T-helper 2 cell treated with Interferon-gamma antibody and Interleukin-4, amounts not matched to agents 100 ng/mL and 5 ng/mL, for 36 hours (primary cell): ENCODE data around the gene PYGL. TPM values are rescaled to one million over a fixed set of nuclear protein-coding genes. Genes with fewer than 3 reads are reported as not detected.

ENCODE experiments used
- intact Hi-C: fragments of 100-400 bp; cut with micrococcal nuclease; formaldehyde crosslinking; loops from one replicate; pipeline ENCODE4 v1.15.1; 2023
- total RNA-seq: library from RNA; stranded (reverse); gene quantifications from 2 replicates; pipeline ENCODE4 v1.2.3, GENCODE V29; 2022

PYGL gene
- total RNA-seq, 1 donor from 2014 or later = 0.66 TPM

DNA sequence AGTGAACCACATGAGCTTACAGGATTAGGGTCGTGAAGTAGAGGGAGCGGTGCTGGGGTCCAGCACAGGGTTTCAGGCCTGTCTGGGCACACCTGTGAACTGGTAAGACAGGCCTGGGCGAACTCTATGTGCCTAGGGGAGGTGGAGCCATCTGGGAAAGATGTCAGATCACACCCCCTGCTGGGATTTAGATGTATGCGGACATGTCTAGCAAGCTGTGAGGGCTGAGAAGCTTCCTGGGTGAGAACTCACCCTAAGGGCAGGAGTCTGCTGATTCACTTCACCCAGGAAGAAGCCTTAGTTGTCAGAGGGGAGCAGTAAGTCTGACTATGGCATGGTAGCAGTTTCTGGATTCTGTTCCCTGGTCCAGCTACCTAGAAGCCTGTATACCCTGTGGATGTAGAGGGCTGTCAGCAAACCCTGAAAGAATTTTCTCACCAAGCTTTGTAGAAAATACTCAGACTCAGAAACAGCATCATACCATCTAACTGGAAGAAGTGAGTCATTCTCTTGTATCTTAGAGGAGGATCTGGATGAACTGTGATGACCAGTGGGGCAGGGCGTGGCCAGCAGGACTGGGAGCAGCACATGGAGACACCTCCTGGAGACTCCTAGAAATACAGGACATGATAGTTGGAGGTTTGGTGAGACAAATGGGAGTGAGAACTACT, 11.2 kb upstream of the PYGL start:
- intact Hi-C loops = loop anchor here (10.0 kb wide), 1 partner anchor 829 kb away; no protein-coding TSS in a partner anchor

- intact Hi-C loops = loop anchor here (10.0 kb wide), 1 partner anchor 830 kb away; no protein-coding TSS in a partner anchor
These were observed 10.6 kb upstream of the PYGL start for GRCh38 chr14:50954811-50955372.

DNA sequence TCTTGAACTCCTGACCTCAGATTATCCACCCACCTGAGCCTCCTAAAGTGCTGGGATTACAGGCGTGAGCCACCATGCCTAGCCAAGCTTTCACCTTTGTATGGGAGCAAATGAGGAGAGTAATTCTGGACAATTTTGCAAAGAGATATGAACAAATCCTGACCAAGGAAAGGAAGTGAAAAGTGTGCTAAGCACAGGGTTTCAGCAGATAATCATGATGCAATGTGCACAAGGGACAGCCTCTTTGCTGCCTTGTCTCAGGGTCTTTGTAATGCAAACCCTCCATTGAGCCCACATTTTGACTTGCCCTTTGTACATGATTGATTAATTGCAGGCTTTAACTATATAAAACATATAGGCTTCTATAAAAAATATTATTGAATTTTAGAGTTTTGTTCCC, 9.2 kb upstream of the PYGL start:
- intact Hi-C loops = loop anchor here (10.0 kb wide), 1 partner anchor 831 kb away; no protein-coding TSS in a partner anchor

DNA sequence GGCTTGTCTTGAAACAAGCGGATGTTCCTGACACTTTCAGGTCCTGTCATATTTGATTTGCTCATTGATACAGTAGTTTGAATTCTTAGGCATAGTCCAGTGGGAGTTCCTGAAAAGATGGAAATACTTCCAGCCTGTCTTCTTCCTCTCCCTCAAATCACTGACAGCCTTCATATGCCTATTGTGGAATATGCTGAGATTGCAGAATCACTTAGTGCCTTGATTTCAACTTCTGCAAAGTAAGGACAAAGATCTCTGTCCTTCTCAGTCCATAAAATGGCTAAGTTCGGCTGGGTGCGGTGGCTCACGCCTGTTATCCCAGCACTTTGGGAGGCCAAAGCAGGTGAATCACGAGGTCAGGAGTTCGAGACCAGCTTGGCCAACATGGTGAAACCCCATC, 6.7 kb upstream of the PYGL start:
- intact Hi-C loops = loop anchor here (10.0 kb wide), 1 partner anchor 834 kb away; no protein-coding TSS in a partner anchor

- intact Hi-C loops = loop anchor here (10.0 kb wide), 2 partner anchors 147 to 287 kb away; partner anchors contain the start of gene TRIM9
These were observed 3.9 kb upstream of the PYGL start for GRCh38 chr14:50948205-50948604.

- intact Hi-C loops = loop anchor here (10.0 kb wide), 2 partner anchors 147 to 287 kb away; partner anchors contain the start of gene TRIM9
These were observed 3.2 kb upstream of the PYGL start for GRCh38 chr14:50947446-50947845.

- intact Hi-C loops = loop anchor here (10.0 kb wide), 2 partner anchors 148 to 288 kb away; partner anchors contain the start of gene TRIM9
These were observed 2.1 kb upstream of the PYGL start for GRCh38 chr14:50946234-50946935.

DNA sequence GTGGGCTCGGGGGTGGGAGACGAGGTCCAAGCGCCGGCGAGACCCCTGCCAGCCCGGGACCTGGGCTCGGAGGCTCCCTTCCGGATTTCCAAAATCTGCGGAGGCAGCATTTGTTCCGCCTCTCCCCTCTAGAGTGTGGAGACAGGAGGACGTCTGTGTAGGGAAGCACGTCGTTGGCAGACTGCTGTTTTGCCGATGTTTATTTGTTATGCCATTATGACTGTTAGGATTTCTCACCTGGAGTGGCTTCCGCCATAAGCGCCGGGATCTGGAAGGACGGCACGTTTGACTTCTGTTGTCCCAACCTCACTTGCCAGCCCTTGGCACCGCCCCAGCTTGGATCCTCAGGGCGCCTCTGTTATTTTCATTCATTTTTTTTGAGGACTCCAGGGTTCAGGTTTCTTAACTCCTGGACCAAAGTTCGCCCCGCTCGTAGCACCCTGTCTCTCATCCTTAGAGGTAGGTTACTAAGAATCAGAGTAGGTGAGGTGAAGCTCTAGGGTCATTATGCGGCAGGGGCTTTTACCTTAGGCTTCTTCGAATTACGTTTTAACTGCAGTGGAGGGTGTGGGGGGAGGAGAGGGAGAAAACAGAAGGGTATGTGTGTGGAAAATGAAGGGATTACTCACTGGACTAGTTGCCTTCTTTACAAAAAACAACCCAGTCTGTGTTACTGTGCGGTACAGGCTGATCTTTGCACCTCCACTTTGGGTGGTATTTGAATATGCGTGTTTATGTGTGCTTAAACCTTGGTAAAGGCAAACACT, 547 bp upstream of the PYGL start:
- intact Hi-C loops = loop anchor here (10.0 kb wide), 2 partner anchors 150 to 290 kb away; partner anchors contain the start of gene TRIM9

DNA sequence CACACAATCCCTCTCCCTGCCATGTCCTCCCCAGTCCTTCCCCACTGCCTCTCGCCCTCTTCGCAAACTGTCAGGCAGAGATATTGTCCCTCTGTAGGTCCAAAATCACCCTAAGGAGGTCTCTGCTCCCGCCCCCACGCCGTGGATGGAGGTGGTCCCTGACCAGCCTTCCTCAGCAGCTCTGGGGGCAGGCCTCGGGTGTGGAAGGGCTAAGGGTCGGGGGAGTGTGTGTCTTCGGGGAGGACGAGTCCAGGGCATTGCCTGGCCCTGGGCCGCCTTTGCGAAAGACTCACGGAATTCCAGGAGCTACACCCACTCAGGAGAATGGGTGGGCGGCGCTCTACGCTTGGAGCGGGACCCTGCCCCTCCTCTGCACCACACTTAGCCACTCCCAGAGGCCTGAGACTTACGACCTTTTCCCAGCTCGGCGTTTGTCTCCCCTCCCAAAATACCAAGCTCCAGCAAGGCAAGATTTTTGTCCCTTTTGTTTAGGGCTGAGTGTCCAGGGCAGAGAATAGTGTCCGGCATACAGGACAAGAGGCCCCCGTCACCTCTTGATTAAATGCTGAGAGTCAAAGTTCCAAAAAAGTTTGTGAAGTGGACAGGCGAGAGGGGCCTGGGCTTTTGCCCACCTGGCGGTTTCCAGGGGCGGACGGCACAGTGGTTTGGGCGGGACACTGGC, 881 bp downstream of the PYGL start:
- intact Hi-C loops = loop anchor here (10.0 kb wide), 2 partner anchors 151 to 291 kb away; partner anchors contain the start of gene TRIM9

DNA sequence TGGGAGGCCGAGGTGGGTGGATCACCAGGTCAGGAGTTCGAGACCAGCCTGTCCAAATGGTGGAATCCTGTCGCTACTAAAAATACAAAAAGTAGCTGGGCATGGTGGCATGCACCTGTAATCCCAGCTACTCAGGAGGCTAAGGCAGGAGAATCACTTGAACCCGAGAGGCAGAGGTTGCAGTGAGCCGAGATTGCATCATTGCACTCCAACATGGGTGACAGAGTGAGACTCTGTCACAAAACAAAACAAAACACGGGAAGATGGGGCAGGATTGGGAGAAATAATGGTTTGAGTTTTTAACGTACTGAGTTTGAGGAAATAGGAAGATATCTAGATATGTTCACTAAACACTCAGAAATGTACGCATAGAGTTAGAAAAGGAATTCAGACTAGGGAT, 2.6 kb downstream of the PYGL start:
- intact Hi-C loops = loop anchor here (10.0 kb wide), 2 partner anchors 153 to 293 kb away; partner anchors contain the start of gene TRIM9

DNA sequence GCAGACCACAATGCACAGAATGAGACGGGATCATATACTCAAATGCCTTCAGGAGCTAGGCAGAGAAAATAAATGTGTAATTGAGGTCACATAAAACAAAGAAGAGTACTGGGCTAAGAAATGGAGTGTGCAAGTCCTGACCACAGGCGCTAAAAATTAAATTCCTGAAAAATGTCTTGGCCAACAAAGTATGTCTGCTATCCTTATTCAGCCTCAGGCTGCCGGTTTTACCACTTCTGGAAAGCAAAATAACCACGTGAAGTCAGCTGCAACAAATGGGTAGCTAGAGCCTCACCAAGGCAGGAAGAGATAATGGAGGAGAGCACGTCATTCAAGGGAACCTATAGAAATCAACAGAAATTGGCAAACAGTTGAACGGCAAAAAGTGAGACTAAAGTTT, 3.1 kb downstream of the PYGL start:
- intact Hi-C loops = loop anchor here (10.0 kb wide), 2 partner anchors 154 to 294 kb away; partner anchors contain the start of gene TRIM9

GRCh38 chr14:50937800-50938199, 6.5 kb downstream of the PYGL start:
- intact Hi-C loops = no loop called here

DNA sequence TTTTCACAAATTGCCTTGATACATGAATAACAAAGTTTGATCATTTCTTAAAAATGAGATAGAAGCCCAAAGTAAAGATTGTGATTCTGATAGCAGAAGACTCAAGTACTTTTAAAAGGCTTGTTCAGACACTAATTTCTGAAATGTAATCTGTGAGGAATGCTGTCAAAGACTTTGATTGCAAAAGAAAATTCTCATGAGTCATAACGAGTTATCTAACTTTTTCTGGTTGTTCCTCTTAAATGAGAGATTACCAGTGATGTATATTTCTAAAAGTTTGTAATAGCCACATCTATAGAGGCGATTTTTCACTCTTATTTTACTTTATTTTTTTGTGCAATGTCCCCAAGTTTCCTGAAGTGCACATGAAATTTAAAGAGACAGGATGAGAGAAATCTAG, 7.0 kb downstream of the PYGL start:
- intact Hi-C loops = no loop called here

- intact Hi-C loops = no loop called here
These were observed 7.4 kb downstream of the PYGL start for GRCh38 chr14:50936882-50937281.

DNA sequence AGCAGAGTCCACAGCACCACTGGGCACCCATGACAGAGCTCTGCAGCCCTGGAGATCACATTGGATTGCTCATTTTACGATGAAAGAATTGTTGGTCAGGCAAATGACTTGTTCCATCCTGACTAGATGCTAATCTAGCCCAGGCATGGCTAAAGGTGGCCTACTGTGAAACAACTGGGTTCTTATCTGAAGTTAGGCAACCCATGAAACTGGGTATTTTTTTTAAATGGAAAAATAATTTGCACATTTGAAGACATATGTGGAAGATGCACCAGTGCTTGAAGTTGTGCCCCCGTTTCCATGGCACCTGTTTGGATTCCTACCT, 8.3 kb downstream of the PYGL start:
- intact Hi-C loops = no loop called here

- intact Hi-C loops = no loop called here
These were observed 8.9 kb downstream of the PYGL start for GRCh38 chr14:50935126-50936015.

- intact Hi-C loops = no loop called here
These were observed 11.4 kb downstream of the PYGL start for GRCh38 chr14:50932592-50933495.

DNA sequence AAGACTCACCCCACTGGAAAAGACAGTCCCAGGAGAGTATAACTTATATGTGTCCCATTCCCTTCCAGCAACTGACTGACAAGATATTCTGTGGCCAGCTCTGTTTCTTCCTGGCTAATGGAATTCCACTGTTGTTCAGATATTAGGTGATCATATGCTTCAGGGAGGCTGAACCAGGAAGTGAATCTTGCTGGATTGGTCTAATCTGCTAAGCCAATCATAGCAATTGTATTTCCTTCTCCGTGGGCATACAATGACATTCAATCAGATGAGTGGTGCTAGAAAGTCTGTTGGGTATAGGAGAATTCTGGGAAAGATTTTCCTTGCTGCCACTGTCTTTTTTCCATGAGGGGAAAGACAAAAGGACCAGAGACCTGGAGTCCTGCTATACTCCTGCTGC, 12.1 kb downstream of the PYGL start:
- intact Hi-C loops = no loop called here

DNA sequence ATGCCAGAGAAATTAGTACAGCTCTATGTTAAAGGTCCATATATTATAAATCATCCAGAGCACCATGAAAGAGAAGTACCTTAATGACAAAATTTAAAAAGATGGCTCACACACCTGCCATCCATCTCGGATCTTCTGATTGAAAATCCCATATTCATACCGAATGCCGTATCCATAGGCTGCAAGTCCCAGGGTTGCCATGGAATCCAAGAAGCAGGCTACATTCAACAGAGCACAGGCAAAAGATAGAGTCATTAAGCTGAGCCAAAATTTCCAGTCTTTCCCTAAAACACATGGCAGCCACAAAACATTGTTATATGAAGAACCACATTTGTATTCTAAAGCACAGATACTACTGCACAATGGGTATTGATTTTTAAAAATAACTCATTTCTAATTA, 12.7 kb downstream of the PYGL start:
- intact Hi-C loops = no loop called here
